ENCODE measurements around the gene PRAME. TPM values are rescaled to one million over a fixed set of nuclear protein-coding genes. Genes with fewer than 3 reads are reported as not detected.
A peak's percentile ranks its signal among the peaks of the same experiment; 100 is the strongest.

Gene PRAME
- total and polyA plus RNA-seq, 2 of the 13 experiments (the other 11 are each of a cell fraction or from before 2014, with no cell fraction given), result 0.11 to 0.83 TPM

- TF ChIP-seq TAF15 (IDR thresholded peaks at IDR 0.05; ENCODE audit: low read depth, low read length, poor library complexity, severe bottlenecking) (no peak), RARG (CRISPR knock-in tag; IDR thresholded peaks at IDR 0.05; ENCODE audit: low read depth) (no peak), ZNF619 (CRISPR knock-in tag; IDR thresholded peaks at IDR 0.05) (no peak), ZNF333 (CRISPR knock-in tag; IDR thresholded peaks at IDR 0.05; ENCODE audit: borderline replicate concordance) (no peak), PATZ1 (CRISPR knock-in tag; IDR thresholded peaks at IDR 0.05) (no peak), FOXA1 (IDR thresholded peaks at IDR 0.05) (no peak), FOXA1 (CRISPR knock-in tag; IDR thresholded peaks at IDR 0.05) (peak; percentile 67), ZNF547 (CRISPR knock-in tag; IDR thresholded peaks at IDR 0.05) (no peak), RFXANK (CRISPR knock-in tag; IDR thresholded peaks at IDR 0.05) (no peak), ZSCAN31 (CRISPR knock-in tag; IDR thresholded peaks at IDR 0.05; ENCODE audit: low read depth) (0 out of 2 replicates have a peak, but pooled peaks have one; percentile 40), SKIL (CRISPR knock-in tag; IDR thresholded peaks at IDR 0.05; ENCODE audit: borderline replicate concordance) (no peak), AHR (CRISPR knock-in tag; IDR thresholded peaks at IDR 0.05) (no peak), ATM (IDR thresholded peaks at IDR 0.05; ENCODE audit: borderline replicate concordance) (no peak), POLR2A (IDR thresholded peaks at IDR 0.05; ENCODE audit: insufficient read depth in 1 of 2, low read depth in 2 of 2, low read length in 2 of 2) (peak; percentile 92 to 99), SP1 (IDR thresholded peaks at IDR 0.05) (no peak), SP1 (CRISPR knock-in tag; IDR thresholded peaks at IDR 0.05) (peak; percentile 29; the same call in 1 of the 2 replicates)
- TF ChIP-seq, protein P1, sequence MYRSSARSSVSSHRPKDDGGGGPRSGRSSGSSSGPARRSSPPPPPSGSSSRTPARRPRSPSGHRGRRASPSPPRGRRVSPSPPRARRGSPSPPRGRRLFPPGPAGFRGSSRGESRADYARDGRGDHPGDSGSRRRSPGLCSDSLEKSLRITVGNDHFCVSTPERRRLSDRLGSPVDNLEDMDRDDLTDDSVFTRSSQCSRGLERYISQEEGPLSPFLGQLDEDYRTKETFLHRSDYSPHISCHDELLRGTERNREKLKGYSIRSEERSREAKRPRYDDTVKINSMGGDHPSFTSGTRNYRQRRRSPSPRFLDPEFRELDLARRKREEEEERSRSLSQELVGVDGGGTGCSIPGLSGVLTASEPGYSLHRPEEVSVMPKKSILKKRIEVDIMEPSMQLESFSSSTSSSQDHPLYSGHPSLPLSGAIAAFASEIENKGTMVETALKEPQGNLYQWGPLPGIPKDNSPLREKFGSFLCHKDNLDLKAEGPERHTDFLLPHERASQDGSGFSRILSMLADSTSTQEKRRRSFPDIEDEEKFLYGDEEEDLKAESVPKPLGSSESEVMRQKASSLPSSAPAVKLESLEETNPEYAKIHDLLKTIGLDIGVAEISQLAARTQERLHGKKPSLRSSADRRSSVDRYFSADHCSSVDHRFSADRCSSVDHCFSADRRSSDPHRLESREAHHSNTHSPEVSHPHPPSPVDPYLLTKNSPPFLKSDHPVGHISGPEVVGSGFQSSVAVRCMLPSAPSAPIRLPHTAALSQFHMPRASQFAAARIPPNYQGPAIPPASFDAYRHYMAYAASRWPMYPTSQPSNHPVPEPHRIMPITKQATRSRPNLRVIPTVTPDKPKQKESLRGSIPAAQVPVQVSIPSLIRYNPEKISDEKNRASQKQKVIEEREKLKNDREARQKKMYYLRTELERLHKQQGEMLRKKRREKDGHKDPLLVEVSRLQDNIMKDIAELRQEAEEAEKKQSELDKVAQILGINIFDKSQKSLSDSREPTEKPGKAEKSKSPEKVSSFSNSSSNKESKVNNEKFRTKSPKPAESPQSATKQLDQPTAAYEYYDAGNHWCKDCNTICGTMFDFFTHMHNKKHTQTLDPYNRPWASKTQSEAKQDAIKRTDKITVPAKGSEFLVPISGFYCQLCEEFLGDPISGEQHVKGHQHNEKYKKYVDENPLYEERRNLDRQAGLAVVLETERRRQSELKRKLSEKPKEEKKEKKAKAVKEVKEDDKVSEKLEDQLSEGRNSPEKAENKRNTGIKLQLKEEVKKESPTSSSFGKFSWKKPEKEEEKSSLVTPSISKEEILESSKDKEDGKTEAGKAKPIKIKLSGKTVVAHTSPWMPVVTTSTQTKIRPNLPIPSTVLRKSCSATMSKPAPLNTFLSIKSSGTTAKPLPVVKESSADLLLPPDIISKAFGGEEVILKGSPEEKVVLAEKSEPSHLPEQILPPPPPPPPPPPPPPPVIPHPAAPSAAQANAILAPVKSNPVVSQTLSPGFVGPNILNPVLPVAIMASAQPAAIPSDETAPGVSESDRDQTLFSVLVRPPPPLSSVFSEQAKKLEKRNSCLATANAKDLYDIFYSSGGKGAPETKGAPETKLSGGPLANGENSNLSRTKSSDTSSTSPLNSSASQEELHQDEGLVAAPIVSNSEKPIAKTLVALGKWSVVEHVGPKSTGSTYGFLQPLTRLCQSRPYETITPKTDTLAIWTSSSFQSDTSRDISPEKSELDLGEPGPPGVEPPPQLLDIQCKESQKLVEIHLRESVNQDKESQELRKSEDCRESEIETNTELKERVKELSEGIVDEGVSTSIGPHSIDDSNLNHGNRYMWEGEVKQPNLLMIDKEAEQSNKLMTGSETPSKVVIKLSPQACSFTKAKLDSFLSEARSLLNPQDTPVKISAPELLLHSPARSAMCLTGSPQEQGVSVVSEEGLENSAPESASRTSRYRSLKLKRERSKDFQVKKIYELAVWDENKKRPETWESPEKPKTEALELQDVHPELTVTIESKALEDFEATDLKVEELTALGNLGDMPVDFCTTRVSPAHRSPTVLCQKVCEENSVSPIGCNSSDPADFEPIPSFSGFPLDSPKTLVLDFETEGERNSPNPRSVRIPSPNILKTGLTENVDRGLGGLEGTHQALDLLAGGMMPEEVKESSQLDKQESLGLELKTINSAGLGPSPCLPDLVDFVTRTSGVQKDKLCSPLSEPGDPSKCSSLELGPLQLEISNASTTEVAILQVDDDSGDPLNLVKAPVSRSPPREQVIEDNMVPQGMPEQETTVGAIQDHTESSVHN (CRISPR knock-in tag; IDR thresholded peaks at IDR 0.05), result no peak
- TF ChIP-seq, protein P2, sequence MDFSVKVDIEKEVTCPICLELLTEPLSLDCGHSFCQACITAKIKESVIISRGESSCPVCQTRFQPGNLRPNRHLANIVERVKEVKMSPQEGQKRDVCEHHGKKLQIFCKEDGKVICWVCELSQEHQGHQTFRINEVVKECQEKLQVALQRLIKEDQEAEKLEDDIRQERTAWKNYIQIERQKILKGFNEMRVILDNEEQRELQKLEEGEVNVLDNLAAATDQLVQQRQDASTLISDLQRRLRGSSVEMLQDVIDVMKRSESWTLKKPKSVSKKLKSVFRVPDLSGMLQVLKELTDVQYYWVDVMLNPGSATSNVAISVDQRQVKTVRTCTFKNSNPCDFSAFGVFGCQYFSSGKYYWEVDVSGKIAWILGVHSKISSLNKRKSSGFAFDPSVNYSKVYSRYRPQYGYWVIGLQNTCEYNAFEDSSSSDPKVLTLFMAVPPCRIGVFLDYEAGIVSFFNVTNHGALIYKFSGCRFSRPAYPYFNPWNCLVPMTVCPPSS (IDR thresholded peaks at IDR 0.05), result no peak
Observed at GRCh38 chr22:22520020-22520656, 38.9 kb downstream of the PRAME start, which contains the start of gene ZNF280A (continued).

All from HepG2 (cell line).